Measurements from ENCODE around the gene ARL16.

DNA sequence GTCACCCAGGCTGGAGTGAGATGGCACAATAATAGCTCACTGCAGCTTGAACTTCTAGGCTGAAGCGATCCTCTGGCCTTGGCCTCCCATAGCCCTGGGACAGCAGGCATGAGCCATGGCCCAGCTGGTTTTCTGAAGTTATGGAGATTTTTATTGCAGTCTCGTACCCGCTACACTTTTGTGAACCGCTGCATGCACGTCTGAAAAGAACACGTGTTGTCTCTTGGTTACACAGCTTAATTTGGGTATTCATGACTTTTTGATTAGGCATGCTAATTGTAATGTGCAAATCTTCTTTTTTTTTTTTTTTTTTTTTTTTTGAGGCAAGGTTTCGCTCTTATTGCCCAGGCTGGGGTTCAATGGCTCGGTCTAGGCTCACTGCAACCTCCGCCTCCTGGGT, 41.8 kb upstream of the ARL16 start:
- no peak for TF ChIP-seq CTCF (IDR thresholded peaks at IDR 0.05)
- no peak for TF ChIP-seq POLR2A (IDR thresholded peaks at IDR 0.05)

All from esophagus squamous epithelium (tissue), 4 donors.